CD14-positive monocyte (primary cell): Measurements from ENCODE around the gene AQP9. TPM values are rescaled to one million over a fixed set of nuclear protein-coding genes. Genes with fewer than 3 reads are reported as not detected.
A peak's percentile ranks its signal among the peaks of the same experiment; 100 is the strongest.

ENCODE experiments used
- DNase-seq, 3 donors: peaks; one replicate each; pipeline ENCODE4 v3.0.0-alpha.2; 2011 to 2022
- H2AFZ ChIP-seq: 2 replicates; pipeline ENCODE4 v1.6.0; 2012; ENCODE audit warnings: mild to moderate bottlenecking, low read depth, low read length, inconsistent platforms; ENCODE audit not compliant: insufficient read depth, poor library complexity, severe bottlenecking
- H3K27ac ChIP-seq, 2 donors: 1 replicate in 1 of 2; 2 replicates in 1 of 2; pipeline ENCODE4 v1.5.1; 2012 to 2013; ENCODE audit warnings: low read length in 2 of 2, control low read depth in 1 of 2, inconsistent platforms in 1 of 2, low read depth in 1 of 2, mild to moderate bottlenecking in 1 of 2
- H3K27me3 ChIP-seq, 2 donors: one replicate each; pipeline versions ENCODE4 v1.6.0 to v1.6.1; 2011 to 2013; ENCODE audit warnings: low read length in 2 of 2; ENCODE audit not compliant: control insufficient read depth in 2 of 2, insufficient read depth in 2 of 2
- H3K36me3 ChIP-seq, 2 donors: replicated peaks in 1 of 2; 1 replicate in 1 of 2; 2 replicates in 1 of 2; pipeline versions ENCODE4 v1.5.1 to v1.6.1; 2012 to 2013; ENCODE audit warnings: low read length in 2 of 2, control low read depth in 1 of 2, inconsistent platforms in 1 of 2, mild to moderate bottlenecking in 1 of 2; ENCODE audit not compliant: insufficient read depth in 2 of 2, control insufficient read depth in 1 of 2
- H3K4me1 ChIP-seq, 2 donors: 1 replicate in 1 of 2; 2 replicates in 1 of 2; pipeline versions ENCODE4 v1.5.1 to v1.6.1; 2012 to 2013; ENCODE audit warnings: low read length in 2 of 2, control low read depth in 1 of 2, inconsistent platforms in 1 of 2, mild to moderate bottlenecking in 1 of 2, moderate library complexity in 1 of 2; ENCODE audit not compliant: insufficient read depth in 2 of 2, control insufficient read depth in 1 of 2
- H3K4me2 ChIP-seq: replicated peaks from 2 replicates; pipeline ENCODE3; 2012; ENCODE audit warnings: low read length, moderate library complexity, mild to moderate bottlenecking; ENCODE audit not compliant: poor library complexity, severe bottlenecking; ENCODE audit errors: extremely low read depth
- H3K4me3 ChIP-seq, 3 experiments: fragments of 200-600 bp in 1 of 3; sonication (generic) in 1 of 3; replicated peaks in 1 of 3; 1 replicate in 2 of 3; 2 replicates in 1 of 3; pipeline ENCODE4 v1.5.1; 2011 to 2013; ENCODE audit warnings: low read length in 3 of 3, mild to moderate bottlenecking in 3 of 3, control low read depth in 2 of 3, low read depth in 2 of 3, inconsistent platforms in 1 of 3, moderate library complexity in 1 of 3
- H3K79me2 ChIP-seq: 2 replicates; pipeline ENCODE4 v1.6.0; 2012; ENCODE audit warnings: mild to moderate bottlenecking, control low read depth, inconsistent platforms, low read length, moderate library complexity; ENCODE audit not compliant: insufficient read depth
- H3K9ac ChIP-seq: 2 replicates; pipeline ENCODE4 v1.6.0; 2017; ENCODE audit warnings: low read length, mild to moderate bottlenecking; ENCODE audit not compliant: insufficient read depth, poor library complexity, severe bottlenecking
- H3K9me3 ChIP-seq, 2 donors: replicated peaks in 1 of 2; 1 replicate in 1 of 2; 2 replicates in 1 of 2; pipeline versions ENCODE4 v1.5.1 to v1.6.1; 2012 to 2013; ENCODE audit warnings: low read length in 2 of 2, control low read depth in 1 of 2; ENCODE audit not compliant: control insufficient read depth in 1 of 2, insufficient read depth in 1 of 2
- H4K20me1 ChIP-seq: 2 replicates; pipeline ENCODE4 v1.6.0; 2012; ENCODE audit warnings: mild to moderate bottlenecking, low read length, control low read depth, moderate library complexity; ENCODE audit not compliant: insufficient read depth
- H3K27ac Mint-ChIP-seq, 7 donors: one replicate each; pipeline ENCODE4 v1.8.0; 2020; ENCODE audit warnings: mild to moderate bottlenecking in 7 of 7, mixed read lengths in 7 of 7, moderate library complexity in 6 of 7, inconsistent platforms in 2 of 7
- H3K27me3 Mint-ChIP-seq, 3 donors: one replicate each; pipeline ENCODE4 v1.8.0; 2021 to 2022; ENCODE audit warnings: low read depth in 3 of 3, mild to moderate bottlenecking in 3 of 3, mixed read lengths in 3 of 3, moderate library complexity in 3 of 3, inconsistent platforms in 1 of 3
- H3K36me3 Mint-ChIP-seq, 2 donors: one replicate each; pipeline ENCODE4 v1.8.0; 2020; ENCODE audit warnings: mixed read lengths in 2 of 2, inconsistent platforms in 1 of 2, mild to moderate bottlenecking in 1 of 2
- H3K4me1 Mint-ChIP-seq: one replicate; pipeline ENCODE4 v1.8.0; 2020; ENCODE audit warnings: mild to moderate bottlenecking, mixed read lengths
- H3K4me3 Mint-ChIP-seq, 2 donors: one replicate each; pipeline ENCODE4 v1.8.0; 2020; ENCODE audit warnings: mild to moderate bottlenecking in 2 of 2, mixed read lengths in 2 of 2, moderate library complexity in 1 of 2
- H3K9me3 Mint-ChIP-seq, 7 donors: one replicate each; pipeline ENCODE4 v1.8.0; 2020 to 2022; ENCODE audit warnings: mixed read lengths in 7 of 7, mild to moderate bottlenecking in 6 of 7, moderate library complexity in 6 of 7, inconsistent platforms in 2 of 7
- CTCF ChIP-seq: fragments of 200-600 bp; IDR thresholded peaks from one replicate; pipeline ENCODE4 v1.8.0; 2022; ENCODE audit warnings: antibody characterized with exemption, mild to moderate bottlenecking
- WGBS: methylation state at CpG from one replicate; pipeline ENCODE4 v1.1.5; 2013; ENCODE audit warnings: missing lambda C conversion rate; ENCODE audit not compliant: insufficient coverage; 5-methylcytosine and 5-hydroxymethylcytosine counted together
- intact Hi-C, 2 donors: fragments of 100-400 bp; cut with micrococcal nuclease; formaldehyde crosslinking; loops; one replicate each; pipeline versions ENCODE4 v1.15.0 to v1.15.1; 2023
- polyA plus RNA-seq, 3 donors: library from polyadenylated mRNA; depleted of rRNA in 1 of 3; unstranded in 2 of 3; stranded (reverse) in 1 of 3; fragments of 300-500 nt in 2 of 3; fragments of >200 nt in 1 of 3; fragmentation: Illumina TruSeq in 2 of 3; gene quantifications; 1 replicate in 2 of 3; 2 replicates in 1 of 3; pipeline ENCODE4 v1.2.3, GENCODE V29; 2012 to 2021

AQP9 gene
- polyA plus RNA-seq, 3 donors: 35.6 to 141 (median 112) TPM

DNA sequence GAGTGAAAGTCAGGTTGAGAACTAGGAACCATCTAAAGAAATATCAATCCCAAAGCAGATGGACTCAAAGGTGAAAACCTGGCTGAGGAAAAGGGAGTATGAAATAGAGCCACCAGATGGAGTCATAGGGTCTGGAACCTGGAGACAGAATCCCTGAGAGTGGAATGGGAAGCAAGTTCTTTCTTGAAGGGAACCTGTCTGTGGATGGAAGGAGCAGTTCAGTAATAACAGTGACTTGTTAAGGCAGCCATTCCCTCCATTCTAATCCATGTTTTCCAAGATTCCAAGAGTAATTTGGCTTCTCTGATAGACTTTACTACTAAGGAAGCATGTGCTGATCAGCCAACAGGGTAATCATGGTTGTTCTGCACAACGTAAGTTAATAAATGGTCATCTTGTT, 22.5 kb upstream of the AQP9 start:
- Mint-ChIP-seq H3K27me3 (peaks cover 0 to 3% (median 3%) of the 10 kb centered on the region in 3 donors), H3K36me3 (no peaks in the 10 kb centered on the region), H3K27ac (peak overlapping the region in 3 of 7 donors; percentile 40 to 75 (median 52)), H3K4me3 (no peak overlapping the region), H3K4me1 (no peaks in the 10 kb centered on the region), H3K9me3 (no peaks in the 10 kb centered on the region)
- H4K20me1 ChIP-seq: no peaks in the 10 kb centered on the region
- no peaks in the 10 kb centered on the region for H3K27me3 ChIP-seq
- H3K9me3 ChIP-seq: no peaks in the 10 kb centered on the region
- peak in 2 of 3 donors; percentile 53 to 58 for DNase-seq
- no CpG with 5 or more reads among the region's 1 CpG for WGBS
- no peak overlapping the region for H2AFZ ChIP-seq
- H3K4me1 ChIP-seq: no peaks in the 10 kb centered on the region
- H3K4me2 ChIP-seq: no peak overlapping the region
- H3K4me3 ChIP-seq: no peak overlapping the region
- H3K9ac ChIP-seq: no peak overlapping the region
- peak; percentile 44 for TF ChIP-seq CTCF
- H3K36me3 ChIP-seq: no peaks in the 10 kb centered on the region
- H3K27ac ChIP-seq: no peak overlapping the region
- intact Hi-C loops: loop anchor here (2.0 to 5.0 kb wide), 3 partner anchors 21 to 67 kb away; no protein-coding TSS in a partner anchor
- no peaks in the 10 kb centered on the region for H3K79me2 ChIP-seq

- H3K27me3 Mint-ChIP-seq: peaks cover 0 to 2% (median 1%) of the 10 kb centered on the region in 3 donors
- H3K36me3 ChIP-seq: no peaks in the 10 kb centered on the region
- DNase-seq: no peak
- no peak for TF ChIP-seq CTCF
- no peaks in the 10 kb centered on the region for H3K4me1 Mint-ChIP-seq
- no peak overlapping the region for H3K9ac ChIP-seq
- no peak overlapping the region for H3K27ac ChIP-seq
- H3K9me3 ChIP-seq: no peaks in the 10 kb centered on the region
- no peaks in the 10 kb centered on the region for H3K36me3 Mint-ChIP-seq
- no peaks in the 10 kb centered on the region for H3K4me1 ChIP-seq
- no peak overlapping the region for H2AFZ ChIP-seq
- intact Hi-C loops: loop anchor here (2.0 to 5.0 kb wide), 2 partner anchors 19 to 65 kb away; no protein-coding TSS in a partner anchor
- H3K9me3 Mint-ChIP-seq: no peaks in the 10 kb centered on the region
- H3K4me3 ChIP-seq: no peak overlapping the region
- H3K4me3 Mint-ChIP-seq: no peak overlapping the region
- no CpG with 5 or more reads among the region's 1 CpG for WGBS
- H3K4me2 ChIP-seq: no peak overlapping the region
- no peak overlapping the region for H3K27ac Mint-ChIP-seq
- H3K79me2 ChIP-seq: no peaks in the 10 kb centered on the region
- H3K27me3 ChIP-seq: no peaks in the 10 kb centered on the region
- H4K20me1 ChIP-seq: no peaks in the 10 kb centered on the region
These were observed 20.6 kb upstream of the AQP9 start for GRCh38 chr15:58117619-58118018.
